HG03139 (cell line): ENCODE measurements around the gene SIX2.

ENCODE experiments used
- ATAC-seq: cut with Tn5 transposase; IDR thresholded peaks from one replicate; pipeline ENCODE4 v1.9.1; 2021; ENCODE audit not compliant: unreplicated experiment

SIX2 gene

GRCh38 chr2:44967727-44968432 lies 41.4 kb downstream of the SIX2 start:
- no peak for ATAC-seq

GRCh38 chr2:44967056-44967455 lies 42.2 kb downstream of the SIX2 start:
- no peak for ATAC-seq

- no peak for ATAC-seq
These were observed 43.6 kb downstream of the SIX2 start for GRCh38 chr2:44965684-44966083.

- ATAC-seq = no peak
These were observed 44.5 kb downstream of the SIX2 start for GRCh38 chr2:44964752-44965236.

DNA sequence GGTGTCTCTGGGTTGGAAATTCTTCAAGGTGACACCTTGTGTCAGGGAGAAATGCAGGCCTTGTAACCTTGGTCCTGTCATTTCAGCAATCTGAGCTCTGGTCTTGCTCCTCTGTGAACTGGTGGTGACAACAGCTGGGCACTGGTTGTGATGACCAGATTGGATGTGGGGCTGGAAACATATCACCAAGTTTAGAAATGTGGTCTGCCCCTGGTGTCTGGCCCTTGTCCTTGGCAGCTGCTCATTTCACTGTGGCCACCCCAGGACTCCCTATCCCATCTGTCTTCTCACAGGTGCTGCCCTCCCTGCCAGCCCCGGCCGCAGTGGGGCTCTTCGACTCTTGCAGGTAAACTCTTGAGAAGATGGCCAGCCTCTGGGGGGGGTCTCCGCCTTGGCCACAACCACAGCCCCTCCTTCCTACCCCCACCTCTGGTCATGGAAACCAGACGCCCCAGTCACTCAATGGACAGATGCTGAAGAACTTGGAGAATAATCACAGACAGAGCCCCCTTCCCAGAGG lies 47.0 kb downstream of the SIX2 start:
- ATAC-seq = no peak

DNA sequence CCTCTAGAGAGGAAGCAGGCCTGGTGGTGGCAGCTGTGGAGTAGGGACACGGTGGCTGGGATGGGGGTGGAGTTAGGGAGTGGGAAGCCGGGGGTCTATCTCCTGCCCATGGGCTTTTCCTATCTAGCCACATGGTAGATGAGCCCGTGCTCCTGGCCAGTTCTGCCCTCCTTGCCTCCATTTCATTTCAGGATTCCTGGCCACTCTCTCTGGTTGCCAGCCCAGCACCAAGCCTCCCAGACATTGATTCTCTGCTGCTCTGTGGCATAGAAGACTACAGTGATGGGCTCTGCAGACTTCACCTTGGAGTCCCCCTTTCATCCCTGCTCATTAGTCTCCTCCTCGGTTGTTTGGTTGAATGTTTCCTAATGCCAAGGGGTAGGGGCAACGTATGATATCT lies 48.4 kb downstream of the SIX2 start:
- ATAC-seq = no peak

- ATAC-seq = no peak
These were observed 49.4 kb downstream of the SIX2 start for GRCh38 chr2:44959855-44960254.

DNA sequence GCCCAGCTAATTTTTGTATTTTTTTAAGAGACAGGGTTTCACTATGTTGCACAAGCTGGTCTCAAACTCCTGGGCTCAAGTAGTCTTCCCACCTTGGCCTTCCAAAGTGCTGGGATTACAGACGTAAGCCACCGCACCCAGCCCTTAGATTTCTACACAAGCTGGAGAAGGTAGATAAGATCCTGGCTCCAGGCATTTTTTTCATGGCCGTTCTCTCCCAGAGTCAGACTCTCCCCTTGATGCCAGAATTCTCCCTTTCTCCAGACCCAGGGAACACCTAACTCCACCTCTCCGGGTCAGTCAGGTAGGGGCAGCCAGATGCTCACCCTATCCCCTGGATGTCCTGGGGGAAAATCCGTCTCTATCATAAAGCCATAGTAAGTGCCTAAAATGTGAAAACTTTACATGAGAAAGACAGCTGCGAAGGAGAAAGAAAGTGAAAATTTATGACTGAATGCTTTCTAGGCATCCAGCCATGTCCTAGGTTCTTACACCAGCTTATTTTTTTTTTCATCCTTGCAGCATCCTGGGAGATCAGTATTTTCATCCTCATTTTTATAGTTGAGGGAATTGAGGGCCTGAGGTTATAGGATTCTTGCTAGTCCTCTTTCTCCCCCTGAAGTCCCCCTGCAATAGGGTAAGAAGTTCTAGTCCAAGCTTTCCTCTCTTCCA lies 51.5 kb downstream of the SIX2 start:
- no peak for ATAC-seq

DNA sequence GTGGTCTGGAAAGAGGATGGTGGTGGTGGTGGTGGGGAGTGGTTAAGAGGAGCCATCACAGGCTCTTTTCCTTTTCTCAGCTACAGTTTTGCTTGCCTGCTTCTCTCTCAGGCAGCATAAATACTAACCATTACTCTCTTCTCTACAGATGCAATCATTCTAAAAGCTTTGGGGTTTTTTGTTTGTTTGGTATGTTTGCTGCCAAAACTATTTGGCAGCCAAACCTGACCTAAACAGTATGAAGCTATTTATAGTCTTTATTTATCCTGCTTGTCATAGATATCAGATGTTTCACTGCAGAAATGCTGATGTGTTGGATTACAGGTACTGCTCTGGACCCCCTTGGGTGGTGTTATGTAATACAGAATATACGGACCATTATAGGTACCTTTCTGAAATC lies 52.4 kb downstream of the SIX2 start:
- no peak for ATAC-seq

DNA sequence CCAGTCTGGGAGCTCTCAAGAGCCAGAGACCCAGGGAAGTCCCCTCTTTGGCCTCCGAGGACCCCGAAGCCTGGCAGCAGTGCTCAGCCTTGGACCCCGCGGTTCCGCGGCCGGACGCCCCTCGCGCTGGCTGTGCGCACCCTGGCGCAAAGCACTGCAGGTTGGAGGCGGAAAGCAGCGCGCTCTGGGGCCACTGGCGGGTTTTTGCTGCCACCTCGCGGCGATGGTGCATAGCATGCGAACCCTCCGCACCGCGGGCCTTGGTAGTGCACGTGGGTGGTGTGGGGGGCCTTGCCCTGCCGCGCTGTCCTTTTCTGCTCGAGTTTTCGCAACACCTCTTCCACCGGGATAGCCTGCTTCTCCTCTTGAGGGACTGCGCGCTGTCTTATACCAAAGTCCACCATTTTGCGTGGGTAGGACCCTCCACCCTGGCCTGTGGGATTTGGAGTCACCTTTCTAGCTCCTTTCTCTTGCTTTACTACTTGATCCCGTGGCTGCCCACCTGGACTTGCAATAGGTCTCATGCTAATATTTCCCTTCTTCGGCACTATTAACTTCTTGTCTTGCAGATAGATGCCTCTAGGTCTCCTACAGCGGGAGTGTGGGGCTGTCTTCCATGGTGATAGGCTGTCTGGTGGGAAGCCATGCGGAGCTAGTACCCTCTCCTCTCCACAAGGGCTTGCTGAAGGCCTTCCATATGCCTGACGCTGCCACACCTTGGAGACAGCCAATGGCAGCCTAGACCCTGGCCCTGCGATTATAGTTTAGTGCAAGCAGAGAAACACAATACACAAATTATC lies 53.5 kb downstream of the SIX2 start:
- no peak for ATAC-seq
